Ovary (tissue), 3 donors: Measurements from ENCODE around the gene GLYATL1.

Experiments used
- POLR2A ChIP-seq: fragments of 450-650 bp; IDR thresholded peaks from one replicate; pipeline ENCODE4 v1.6.1; 2017; ENCODE audit warnings: antibody characterized with exemption, mild to moderate bottlenecking, moderate library complexity
- TF ChIP-seq, protein P1 (sequence below), 3 donors: fragments of 450-650 bp in 2 of 3; fragments of 200-600 bp in 1 of 3; IDR thresholded peaks; one replicate each; pipeline versions ENCODE4 v1.5.1 to v1.8.0; 2016 to 2022; ENCODE audit warnings: antibody characterized with exemption in 3 of 3, mild to moderate bottlenecking in 1 of 3
- donor health status: DM: no; HTN: no; CAD: no.

DNA sequence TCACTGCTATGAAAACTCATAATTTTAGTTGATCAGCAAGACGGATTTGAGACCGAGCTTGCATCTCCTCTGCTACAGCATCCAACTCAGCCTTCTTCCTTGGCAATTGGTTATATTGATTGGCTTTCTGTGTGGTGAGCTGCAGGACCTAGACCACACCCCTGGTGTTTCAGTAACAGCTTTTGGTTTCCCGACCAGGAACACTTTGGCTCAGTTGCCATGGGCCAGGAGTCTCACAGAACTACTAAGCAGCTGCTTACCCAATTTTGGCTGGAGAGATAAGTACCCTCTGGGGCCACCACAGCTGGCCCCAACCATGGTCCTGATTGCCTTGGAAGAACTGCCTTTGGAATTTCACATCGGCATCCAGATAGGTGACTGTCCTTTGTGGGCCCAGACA is at the start of gene GLYATL1:
- TF ChIP-seq, protein P1, sequence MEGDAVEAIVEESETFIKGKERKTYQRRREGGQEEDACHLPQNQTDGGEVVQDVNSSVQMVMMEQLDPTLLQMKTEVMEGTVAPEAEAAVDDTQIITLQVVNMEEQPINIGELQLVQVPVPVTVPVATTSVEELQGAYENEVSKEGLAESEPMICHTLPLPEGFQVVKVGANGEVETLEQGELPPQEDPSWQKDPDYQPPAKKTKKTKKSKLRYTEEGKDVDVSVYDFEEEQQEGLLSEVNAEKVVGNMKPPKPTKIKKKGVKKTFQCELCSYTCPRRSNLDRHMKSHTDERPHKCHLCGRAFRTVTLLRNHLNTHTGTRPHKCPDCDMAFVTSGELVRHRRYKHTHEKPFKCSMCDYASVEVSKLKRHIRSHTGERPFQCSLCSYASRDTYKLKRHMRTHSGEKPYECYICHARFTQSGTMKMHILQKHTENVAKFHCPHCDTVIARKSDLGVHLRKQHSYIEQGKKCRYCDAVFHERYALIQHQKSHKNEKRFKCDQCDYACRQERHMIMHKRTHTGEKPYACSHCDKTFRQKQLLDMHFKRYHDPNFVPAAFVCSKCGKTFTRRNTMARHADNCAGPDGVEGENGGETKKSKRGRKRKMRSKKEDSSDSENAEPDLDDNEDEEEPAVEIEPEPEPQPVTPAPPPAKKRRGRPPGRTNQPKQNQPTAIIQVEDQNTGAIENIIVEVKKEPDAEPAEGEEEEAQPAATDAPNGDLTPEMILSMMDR (IDR thresholded peaks at IDR 0.05) = no peak
- TF ChIP-seq POLR2A = no peak
